Measurements from ENCODE around the gene CCDC50.

DNA sequence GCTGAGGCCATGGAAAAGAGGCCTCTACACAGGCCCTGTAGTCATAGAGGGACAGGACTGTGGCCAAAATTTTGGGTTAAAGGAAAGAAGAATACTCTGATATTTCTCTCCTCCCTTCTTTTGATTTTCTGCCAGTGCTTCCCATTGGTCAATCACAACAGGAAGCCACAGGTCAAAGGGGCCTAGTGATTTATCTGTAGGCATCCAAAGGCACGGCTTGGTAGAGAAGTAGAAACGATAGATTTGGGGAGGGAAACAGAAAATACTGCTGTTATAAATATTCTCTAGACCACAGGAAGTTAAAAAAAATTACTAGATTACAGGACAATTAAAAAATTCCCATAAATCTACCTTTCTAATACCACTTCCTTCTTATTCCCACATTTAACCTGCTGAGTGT, 1.7 kb upstream of the CCDC50 start:
- TF ChIP-seq, protein P1, sequence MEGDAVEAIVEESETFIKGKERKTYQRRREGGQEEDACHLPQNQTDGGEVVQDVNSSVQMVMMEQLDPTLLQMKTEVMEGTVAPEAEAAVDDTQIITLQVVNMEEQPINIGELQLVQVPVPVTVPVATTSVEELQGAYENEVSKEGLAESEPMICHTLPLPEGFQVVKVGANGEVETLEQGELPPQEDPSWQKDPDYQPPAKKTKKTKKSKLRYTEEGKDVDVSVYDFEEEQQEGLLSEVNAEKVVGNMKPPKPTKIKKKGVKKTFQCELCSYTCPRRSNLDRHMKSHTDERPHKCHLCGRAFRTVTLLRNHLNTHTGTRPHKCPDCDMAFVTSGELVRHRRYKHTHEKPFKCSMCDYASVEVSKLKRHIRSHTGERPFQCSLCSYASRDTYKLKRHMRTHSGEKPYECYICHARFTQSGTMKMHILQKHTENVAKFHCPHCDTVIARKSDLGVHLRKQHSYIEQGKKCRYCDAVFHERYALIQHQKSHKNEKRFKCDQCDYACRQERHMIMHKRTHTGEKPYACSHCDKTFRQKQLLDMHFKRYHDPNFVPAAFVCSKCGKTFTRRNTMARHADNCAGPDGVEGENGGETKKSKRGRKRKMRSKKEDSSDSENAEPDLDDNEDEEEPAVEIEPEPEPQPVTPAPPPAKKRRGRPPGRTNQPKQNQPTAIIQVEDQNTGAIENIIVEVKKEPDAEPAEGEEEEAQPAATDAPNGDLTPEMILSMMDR (IDR thresholded peaks at IDR 0.05), result no peak
- no peak for TF ChIP-seq POLR2A (IDR thresholded peaks at IDR 0.05)
